ENCODE results near the gene MSH2.

Gene MSH2

GRCh38 chr2:47510745-47511144 lies 107.8 kb downstream of the MSH2 start:
- DNase-seq, result no peak

DNA sequence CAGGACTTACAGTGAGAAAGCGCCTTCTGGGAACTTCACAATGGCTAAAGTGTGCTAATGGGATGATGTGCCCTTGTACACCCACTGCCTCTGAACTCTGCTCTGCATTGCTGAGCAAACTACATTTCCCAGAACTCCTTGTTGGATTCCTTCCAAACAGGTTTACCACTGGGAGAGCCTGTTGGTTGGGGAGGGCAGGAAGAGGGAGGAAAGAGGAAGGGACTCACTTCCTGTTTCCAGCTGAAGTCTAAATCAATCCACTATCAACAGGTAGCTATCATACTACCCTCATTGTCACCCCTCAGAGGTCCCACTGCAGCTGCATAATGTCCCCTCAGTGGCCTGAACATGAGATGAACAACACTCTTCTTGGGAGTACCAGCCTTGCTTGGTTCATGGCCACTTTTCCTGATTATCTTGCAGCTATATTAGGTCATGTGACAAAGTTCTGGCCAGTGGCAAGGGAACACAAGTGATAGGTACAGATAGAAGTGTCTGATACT lies 109.7 kb downstream of the MSH2 start:
- no peak for DNase-seq

- no peak for DNase-seq
These were observed 111.1 kb downstream of the MSH2 start for GRCh38 chr2:47513981-47514520.

- no peak for DNase-seq
These were observed 113.6 kb downstream of the MSH2 start for GRCh38 chr2:47516360-47517104.

GRCh38 chr2:47518497-47519146 lies 115.7 kb downstream of the MSH2 start:
- DNase-seq, result no peak

- DNase-seq, result no peak
These were observed 116.2 kb downstream of the MSH2 start for GRCh38 chr2:47519147-47519537.

GRCh38 chr2:47519604-47520301 lies 116.8 kb downstream of the MSH2 start:
- DNase-seq, result no peak

- DNase-seq, result peak; percentile 26
These were observed 117.3 kb downstream of the MSH2 start for GRCh38 chr2:47520302-47520630.

DNA sequence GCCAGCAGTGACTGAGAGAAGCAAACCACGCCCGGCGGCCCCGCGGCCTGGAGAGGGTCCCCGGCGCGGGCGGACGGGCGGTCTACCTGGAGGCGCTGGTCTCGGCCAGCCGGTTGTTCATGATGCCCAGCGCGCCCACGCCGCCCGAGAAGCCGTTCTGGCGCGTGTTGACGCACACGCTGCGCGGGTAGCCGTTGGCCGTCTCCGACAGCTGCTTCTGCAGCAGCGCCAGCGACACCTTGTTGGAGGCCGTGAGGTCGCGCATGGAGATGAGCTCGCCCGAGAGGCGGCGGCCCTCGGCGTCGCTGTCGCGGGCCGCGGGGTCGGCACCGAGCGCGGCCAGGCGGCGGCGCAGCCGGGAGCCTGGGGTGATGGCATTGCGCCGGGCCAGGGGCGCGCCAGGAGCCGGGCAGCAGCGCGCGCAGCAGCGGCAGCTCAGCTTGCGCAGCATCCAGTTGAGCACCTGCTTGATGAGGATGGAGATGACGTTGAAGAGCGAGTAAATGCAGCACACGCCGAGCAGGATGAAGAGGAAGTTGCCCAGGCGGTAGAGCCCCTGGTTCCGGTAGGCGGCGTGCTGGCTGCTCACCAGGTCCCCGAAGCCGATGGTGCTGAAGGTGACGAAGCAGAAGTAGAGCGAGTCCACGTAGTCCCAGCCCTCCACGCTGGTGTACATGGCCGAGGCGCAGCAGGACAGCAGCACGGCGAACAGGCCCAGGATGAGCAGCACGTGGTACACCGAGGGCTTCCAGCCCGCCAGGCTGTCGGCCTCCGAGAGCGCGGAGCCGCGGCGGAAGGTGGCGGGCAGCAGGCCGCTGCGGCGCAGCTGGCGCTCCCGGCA lies 118.1 kb downstream of the MSH2 start:
- DNase-seq, result peak; percentile 63

- DNase-seq, result no peak
These were observed 118.8 kb downstream of the MSH2 start for GRCh38 chr2:47521666-47522285.

- DNase-seq, result no peak
These were observed 122.2 kb downstream of the MSH2 start for GRCh38 chr2:47525167-47525566.

- no peak for DNase-seq
These were observed 125.5 kb downstream of the MSH2 start for GRCh38 chr2:47528455-47528854.

GRCh38 chr2:47528874-47529273 lies 125.9 kb downstream of the MSH2 start:
- DNase-seq, result no peak

DNA sequence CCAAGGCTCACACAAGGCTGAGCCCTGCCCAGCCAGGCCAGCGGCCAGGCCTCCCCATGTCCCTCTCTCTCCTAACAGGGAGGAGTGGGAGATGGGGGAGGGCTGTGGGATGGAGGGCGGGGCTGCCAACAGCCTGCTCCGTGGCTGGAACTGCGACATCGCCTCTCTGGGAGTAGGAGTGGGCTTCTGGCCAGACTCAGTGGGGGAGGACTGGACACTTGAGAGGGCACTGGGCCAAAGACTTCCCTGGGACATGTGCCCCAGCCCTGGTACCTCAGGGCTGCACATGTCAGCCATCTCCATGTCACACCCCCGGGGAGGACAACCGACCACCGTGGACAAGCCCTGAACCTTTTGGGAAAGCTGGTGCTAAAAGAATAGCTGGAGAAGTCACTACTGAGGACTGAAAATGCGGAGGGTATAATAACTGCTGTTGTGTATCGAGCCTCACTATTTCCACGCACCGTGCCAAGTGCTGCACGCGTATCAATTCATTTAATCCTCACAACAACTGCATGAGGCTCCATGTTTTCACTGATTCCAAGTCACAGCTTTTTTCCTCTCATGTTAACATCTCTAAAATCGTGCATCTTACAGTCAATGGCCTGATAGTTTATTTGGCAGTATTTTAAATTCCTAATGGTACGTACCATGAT lies 127.3 kb downstream of the MSH2 start:
- DNase-seq, result peak; percentile 59

GRCh38 chr2:47531378-47532042 lies 128.6 kb downstream of the MSH2 start:
- no peak for DNase-seq

Measured in femur (tissue), 1 donor.